GM12891 (cell line): ENCODE measurements around the gene EVI5.

ENCODE experiments used
- PAX5 ChIP-seq: IDR thresholded peaks from 2 replicates; pipeline ENCODE4 v1.6.1; 2011; ENCODE audit warnings: low read length, moderate library complexity, mild to moderate bottlenecking; ENCODE audit not compliant: insufficient read depth, severe bottlenecking
- POLR2A ChIP-seq: IDR thresholded peaks from 2 replicates; pipeline ENCODE4 v1.6.1; 2011; ENCODE audit warnings: low read depth, low read length, control low read depth
- POLR2AphosphoS5 ChIP-seq: IDR thresholded peaks from 2 replicates; pipeline ENCODE4 v1.6.1; 2011; ENCODE audit warnings: low read depth, low read length, control low read depth
- POU2F2 ChIP-seq: IDR thresholded peaks from 2 replicates; pipeline ENCODE4 v1.6.1; 2011; ENCODE audit warnings: low read depth, mild to moderate bottlenecking, control low read depth, low read length, moderate library complexity
- SPI1 ChIP-seq: IDR thresholded peaks from 2 replicates; pipeline ENCODE4 v1.6.1; 2011; ENCODE audit warnings: low read depth, low read length, control low read depth
- TAF1 ChIP-seq: IDR thresholded peaks from 2 replicates; pipeline ENCODE4 v1.6.1; 2011; ENCODE audit warnings: low read depth, low read length, control low read depth

GRCh38 chr1:92601044-92601443 is 183.9 kb downstream of the EVI5 start:
- TF ChIP-seq SPI1 = no peak
- no peak for TF ChIP-seq TAF1
- no peak for TF ChIP-seq POLR2A
- TF ChIP-seq POLR2AphosphoS5 = no peak
- TF ChIP-seq PAX5 = no peak
- no peak for TF ChIP-seq POU2F2
